ENCODE measurements around the gene CUX1.

The CUX1 gene

DNA sequence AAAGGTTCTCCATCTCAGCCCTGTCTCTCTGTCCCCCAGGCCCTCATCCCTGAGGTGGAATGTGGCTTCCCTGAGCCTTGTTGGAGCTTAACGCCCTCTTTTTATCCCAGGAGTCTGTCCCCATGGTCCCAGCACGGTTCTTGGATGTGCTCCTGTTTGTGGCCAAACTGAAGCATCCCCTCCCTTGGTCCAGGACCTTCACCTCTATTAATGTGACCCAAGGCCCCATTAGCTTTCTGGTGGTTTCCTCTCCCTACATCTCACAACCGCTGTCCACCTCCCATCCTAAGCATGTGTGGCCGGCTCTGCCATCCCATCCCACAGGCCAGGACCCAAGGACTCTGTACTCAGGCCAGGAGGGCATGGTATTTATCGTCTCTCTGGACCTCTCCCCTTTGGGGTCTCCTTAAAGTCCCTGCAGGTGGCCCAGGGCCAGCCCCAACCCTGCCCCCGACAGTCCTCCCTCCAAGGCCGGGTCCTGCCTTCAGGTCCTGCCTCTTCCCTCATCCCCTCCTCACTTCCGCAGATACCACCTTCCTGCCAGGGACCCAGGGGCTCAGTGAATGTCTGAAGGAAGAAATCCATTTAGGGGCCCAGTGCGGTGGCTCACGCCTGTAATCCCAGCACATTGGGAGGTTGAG is 453.9 kb downstream of the CUX1 start:
- DNase-seq (ENCODE audit: low spot score): no peak

DNA sequence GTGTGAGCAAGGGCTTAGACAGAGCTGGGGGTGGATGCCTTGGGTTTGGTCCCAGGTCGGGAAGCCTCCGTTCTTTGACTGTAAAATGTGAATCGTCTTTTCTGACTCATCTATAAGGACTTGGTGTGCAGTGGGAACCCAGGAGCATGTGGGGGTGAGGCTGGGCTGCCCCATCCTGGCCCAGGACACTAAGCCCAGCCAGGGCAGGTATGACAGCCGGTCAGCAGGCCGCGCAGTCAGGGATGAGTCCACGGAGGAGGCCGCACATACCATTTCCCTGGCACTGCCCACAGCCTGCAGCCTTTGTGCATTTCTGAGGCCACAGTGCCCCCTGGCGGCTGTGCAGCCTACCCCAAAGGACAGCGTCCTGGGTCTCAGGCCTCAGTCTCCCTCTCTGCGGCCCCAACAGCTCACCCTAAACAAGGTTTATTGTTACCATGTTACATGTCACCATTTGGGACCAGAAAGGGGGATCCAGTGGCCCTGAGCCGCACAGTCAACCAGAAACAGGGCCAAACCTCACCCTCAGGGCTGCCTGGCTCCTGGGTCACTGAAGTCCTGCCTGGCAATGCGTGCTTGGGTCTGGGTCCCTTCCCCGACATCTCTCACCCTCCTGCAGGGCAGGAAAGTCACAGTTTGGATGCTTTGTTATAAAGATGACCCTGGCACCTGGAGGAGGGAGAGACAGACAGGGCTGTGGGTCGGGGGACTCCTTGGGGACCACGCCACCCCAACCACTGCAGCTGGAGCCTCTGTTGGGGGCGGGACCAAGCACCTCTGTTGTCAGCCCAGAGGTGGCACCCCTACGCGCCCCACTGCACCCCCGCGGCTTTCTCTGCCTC is 454.9 kb downstream of the CUX1 start:
- DNase-seq (ENCODE audit: low spot score): peak; percentile 94

DNA sequence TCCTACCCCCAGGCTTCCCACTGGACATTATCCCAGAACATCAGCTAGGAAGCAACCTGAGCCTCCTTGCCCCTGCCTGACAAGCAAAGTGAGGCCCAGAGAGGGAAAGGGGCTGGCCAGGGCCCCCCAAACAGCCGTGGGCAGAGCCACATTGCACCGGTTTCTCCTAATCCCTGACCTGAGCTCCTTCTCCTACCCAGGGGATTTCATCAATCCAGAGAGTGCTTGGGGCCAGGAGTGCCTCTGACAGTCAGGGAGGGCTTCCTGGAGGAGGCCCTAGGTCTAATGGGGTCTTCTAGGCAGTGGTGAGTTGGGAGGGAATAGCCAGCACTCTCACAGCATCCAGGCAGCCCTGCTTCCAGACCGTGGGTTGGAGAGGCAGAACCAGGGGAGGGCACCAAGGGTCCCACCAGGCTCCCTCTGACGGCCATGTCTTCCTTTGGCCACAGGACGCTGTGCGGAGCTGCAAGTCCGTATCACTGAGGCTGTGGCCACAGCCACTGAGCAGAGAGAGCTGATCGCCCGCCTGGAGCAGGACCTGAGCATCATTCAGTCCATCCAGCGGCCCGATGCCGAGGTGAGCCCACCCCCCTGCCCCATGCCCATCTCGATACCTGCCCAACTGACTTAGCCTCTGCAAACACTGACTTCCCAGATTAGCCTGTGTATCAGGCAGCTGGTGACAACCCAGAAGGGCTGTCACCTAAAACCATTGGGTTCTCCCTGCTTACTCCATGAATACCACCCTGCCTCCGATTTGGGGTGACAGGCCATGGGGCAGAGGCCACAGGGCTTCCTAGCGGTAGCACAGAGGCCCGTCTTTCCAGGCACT is 455.7 kb downstream of the CUX1 start:
- DNase-seq (ENCODE audit: low spot score): no peak

DNA sequence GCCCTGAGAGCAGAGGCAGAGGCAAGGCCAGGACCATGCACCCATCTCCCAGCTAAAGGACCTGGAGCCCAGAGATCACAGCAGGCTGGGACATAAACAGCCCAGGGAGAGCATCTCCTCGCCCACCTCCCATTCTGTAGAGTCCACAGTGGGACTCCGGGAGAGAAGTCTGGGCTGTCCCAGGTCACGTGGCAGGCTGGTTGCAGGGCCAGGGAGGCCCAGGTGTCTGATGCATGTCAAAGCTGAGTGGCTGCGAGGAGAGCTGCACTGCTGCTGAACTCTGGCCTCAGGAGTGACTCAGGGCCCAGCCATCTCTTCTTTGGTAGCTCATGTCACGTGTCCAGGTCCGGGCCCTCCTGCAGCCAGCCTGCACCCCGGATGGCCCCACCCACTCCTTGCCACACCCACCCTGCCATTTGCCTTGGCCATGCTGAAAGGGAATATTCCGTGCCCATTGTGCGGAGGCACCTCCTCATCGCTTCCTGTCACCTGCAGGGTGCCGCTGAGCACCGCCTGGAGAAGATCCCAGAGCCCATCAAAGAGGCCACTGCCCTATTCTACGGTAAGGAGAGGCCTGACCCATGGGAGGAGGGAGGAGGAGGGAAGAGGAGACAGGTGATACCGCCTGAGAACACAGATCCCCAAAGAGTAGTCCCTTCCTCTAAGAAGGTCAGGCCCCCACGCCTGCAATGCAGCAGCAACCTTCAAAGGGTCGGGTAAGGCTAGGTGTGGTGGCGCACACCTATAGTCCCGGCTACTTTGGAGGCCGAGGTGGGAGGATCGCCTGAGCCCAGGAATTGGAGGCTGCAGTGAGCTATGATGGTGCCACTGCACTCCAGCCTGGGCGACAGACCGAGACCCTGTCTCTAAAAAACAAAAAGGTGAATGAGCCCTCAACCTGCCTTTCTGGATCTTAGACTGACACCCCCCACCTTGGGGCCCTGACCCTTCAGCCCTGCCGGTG is 456.6 kb downstream of the CUX1 start:
- DNase-seq (ENCODE audit: low spot score): peak; percentile 52

DNA sequence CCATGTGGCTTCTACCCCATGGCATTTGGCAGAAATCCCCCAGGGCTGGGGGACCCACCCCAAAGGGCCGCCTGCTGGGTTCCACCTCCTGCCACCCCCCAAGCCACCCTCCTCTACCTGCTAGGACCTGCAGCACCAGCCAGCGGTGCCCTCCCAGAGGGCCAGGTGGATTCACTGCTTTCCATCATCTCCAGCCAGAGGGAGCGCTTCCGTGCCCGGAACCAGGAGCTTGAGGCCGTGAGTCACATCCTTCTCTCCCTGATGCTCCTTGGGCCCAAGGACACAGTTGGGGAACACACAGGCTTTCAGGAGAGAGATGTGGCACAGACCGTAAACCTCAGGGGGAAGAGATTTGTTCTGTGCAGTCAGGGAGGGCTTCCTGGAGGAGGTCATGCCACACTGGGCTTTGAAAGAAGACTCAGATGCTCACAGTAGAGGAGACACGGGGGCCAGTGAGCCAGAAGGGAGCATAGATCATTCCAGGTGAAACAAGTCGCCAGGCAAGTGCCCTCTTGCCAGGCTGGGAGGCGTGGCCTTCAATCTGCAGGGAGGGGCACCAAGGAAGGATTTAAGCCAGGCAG is 457.8 kb downstream of the CUX1 start:
- no peak for DNase-seq (ENCODE audit: low spot score)

DNA sequence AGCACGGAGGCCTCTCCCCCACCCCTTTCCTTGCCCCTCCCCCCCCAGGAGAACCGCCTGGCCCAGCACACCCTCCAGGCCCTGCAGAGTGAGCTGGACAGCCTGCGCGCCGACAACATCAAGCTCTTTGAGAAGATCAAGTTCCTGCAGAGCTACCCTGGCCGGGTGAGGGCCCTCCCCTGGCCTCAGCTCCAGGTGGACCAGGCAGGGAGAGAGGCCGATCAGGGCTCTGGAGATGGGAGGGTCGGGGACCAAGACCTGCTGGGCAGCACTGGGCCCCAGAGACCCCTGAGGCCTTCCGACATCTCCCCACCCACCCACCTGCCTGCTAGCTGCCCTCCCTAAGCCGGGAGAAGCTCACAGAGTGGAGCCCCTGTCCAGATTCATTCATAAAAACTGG is 460.5 kb downstream of the CUX1 start:
- no peak for DNase-seq (ENCODE audit: low spot score)

DNA sequence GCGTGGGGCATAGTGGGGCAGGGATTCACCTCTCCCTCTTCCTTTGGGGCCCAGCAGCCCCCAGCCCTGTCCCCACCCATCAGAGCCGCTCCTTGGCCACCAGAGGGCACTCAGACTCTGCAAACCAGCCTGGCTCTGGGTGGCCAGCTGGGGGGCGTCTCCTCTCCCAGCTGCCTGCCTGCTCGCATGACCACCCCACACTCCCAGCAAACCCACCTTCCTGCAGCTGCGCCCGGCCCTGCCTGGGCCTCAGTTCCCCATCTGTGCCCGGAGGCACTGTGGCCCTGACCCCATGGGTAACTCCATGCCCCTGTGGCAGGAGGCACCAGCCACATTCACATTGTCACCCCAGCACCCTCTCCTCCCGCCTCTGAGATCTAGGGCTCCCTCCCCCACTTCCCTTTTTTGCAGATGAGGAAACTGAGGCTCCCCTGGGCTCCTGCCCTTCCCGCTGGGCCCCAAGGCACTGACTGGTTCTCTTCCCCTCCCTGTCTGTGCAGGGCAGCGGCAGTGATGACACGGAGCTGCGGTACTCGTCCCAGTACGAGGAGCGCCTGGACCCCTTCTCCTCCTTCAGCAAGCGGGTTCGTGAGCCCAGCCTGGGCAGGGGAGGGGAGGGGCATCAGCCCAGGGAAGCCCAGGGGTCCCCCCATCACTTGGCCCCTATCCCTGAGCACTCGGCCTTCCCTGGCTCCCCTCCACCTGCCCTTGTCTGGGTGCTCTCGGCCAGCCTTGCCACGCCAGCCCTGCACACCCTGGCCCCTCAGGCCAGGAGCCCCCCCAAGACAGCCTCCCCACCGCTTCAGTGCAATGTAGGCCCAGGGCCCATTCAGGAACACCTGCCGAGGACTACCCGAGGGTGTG is 462.3 kb downstream of the CUX1 start:
- DNase-seq (ENCODE audit: low spot score): peak; percentile 74

DNA sequence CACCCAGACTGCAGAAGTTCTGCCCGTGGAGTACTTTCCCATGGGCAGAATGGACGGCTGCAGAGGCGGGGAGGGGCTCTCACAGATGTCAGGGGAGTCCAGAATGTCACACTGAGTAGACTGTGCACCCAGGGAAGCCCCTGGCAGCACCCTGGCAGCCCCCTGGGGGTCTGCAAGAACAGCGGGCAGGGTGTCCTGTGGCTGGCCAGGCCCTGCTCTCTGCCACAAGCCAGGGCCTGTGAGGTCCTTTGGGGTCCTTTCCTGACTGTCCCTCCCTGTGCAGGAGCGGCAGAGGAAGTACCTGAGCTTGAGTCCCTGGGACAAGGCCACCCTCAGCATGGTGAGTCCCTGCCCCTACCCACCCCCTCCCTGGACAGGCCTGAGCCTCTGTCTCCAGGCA is 463.1 kb downstream of the CUX1 start:
- DNase-seq (ENCODE audit: low spot score): no peak

DNA sequence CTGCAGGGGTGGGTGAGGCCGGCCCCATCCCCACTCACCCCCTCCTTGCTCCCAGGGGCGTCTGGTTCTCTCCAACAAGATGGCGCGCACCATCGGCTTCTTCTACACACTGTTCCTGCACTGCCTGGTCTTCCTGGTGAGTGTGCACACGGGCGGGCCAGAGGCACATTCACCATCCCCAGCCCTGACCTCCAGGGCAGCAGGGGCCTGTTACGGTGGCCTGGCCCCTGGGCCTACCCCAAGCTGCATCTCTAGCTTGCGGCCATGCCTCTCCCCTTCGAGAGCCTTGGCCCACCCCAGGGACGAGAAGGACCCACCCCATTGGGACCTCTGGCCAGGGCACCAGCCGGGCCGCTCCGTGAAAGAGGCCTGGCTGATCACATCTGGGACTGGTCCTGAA is 464.4 kb downstream of the CUX1 start:
- no peak for DNase-seq (ENCODE audit: low spot score)

DNA sequence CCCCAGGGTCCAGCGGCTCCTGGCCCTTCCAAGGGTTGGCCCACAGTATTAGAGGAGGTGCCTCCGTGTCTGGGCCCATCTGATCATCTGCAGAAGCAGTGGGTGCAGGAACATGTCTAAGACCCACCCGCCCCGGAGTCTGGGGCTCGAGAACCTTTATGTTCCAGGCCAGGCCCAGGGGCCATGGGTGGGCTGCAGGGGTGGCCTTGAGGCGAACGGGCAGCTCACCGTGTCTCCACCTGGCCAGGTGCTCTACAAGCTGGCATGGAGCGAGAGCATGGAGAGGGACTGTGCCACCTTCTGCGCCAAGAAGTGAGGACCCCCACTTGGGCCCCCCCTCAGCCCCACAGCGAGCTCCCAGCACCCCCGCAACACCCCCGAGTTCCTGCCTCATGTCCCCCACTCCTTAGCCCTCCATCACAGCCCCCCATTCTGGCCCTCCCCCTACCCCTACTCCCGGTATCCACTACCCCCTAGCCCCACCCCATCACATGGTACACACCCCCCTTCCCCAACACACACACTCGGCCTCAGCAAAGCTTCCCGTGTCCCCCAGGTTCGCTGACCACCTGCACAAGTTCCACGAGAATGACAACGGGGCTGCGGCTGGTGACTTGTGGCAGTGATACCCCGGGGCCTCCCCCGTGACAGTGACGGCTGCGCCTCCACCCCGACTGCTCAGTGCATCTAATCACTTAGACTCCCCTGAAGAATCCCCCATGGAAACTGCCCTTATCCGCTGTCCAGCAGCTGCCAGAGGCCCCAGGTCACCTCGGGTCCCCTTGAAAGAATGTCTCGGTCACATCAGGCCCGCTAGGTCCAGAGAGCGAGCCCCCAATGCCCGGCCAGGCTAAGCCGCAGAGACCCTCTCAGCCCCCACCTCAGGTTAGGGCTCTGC is 465.3 kb downstream of the CUX1 start:
- no peak for DNase-seq (ENCODE audit: low spot score)

DNA sequence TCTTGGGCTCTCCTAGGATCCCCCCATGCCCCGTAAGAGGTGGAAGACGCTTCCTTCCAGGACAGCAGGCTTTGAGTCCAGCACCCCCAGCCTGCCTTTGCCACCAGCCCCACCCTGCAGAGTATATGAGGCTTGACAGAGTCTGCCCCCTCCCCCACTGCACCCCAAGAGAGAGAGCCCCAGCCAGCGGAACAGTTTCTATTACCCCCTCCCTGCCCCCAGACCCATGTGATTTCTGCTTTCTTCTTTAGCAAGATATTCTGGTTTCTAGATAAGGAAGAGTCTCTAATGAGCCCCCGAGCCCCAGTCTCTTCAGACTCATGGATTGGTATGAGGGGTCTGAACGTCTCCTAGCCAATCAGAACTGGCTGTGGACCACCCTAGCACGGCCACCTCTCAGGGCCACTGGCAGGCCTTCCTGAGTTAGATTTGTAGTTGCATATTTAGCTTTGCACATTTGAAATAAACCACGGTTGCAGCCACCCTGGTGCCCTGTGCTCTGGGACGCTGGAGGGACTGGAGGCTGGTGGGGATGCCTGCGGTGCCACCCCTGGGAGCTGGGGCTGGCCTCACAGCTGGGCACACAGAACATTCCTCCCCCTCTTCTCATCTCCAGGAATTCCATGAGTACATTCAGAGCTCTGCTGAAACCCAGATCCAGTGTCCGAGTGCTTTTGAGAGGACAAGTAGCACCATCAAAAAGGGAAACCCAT is 466.2 kb downstream of the CUX1 start:
- DNase-seq (ENCODE audit: low spot score): no peak

DNA sequence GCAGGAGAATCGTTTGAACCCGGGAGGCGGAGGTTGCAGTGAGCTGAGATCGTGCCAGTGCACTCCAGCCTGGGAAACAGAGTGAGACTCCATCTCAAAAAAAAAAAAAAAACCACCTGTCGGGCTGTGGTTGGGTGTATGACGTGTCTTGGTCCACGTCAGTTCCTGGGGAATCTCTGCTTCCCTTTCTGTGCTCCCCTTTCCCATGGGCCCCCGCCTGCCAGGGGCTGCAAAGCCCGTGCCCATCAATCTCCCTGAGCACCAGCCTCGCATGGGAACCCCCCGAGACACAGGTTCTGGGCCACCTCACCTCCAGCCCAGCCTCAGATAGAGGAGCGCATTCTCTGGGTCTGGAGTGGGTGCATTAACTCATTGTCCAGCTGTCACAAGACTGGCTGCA is 467.0 kb downstream of the CUX1 start:
- no peak for DNase-seq (ENCODE audit: low spot score)

DNA sequence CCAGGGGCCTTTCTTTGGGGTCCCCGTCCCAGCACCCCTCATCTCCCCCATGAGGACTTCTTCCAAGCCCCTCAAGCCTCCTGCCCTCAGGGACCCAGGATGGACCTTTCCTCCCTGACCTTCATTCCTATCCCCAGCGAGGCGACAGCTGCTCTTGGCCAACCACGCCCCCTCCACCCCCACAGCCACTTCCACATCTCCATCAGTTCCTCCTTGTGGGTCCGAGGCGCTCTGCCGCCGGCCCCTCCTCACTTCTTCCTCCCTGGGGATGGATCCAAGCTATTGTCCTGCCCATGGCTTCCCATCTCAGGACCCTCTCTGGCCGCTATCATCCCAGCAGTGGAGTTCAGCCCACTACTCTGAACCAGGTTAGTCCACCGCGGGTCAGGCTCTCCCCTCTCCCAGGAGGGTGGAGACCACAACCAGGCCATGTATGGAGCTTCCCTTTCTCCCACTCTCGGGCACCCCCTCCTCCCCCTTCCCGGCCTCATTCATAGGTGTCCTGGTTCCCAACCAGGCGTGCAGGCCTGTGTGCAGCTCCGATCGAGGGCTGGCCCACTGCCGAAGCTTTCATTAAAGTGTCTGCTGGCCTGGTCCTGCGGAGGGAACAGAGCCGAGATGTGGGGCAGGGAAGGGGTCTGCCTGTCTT is 467.6 kb downstream of the CUX1 start:
- DNase-seq (ENCODE audit: low spot score): no peak

DNA sequence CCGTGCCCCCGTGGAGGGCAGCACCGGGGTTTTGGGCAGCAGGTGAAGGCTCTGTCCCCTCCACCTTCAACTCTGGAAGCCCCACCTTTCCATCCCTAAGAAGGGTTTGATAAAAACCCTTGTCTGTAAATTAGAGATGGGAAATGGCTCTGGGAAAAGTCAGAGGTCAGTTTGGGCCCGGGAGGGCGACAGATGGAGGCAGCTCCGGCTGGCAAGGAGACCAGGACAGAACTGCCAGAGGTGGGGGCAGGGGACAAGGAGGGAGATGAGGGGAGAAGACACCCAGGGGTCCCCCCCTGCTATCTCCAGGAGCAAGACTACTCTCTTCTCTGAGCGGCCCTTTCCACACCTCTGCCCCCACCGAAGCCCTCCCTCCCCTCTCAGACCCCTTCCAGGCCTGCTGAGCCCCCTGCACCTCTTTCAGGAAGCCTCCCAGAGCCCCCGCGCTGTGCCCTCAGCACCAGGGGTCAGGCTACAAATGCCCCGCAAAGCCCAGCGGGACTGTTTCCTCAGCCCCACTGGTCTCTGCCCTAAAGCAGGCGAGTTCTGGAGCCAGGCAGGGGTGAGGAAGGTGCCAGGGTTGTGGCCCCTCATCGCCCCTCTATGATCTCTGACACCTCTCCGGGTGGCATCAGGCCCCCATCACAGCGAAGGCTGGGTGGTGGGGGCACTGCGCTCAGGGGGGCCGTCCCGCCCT is 468.3 kb downstream of the CUX1 start:
- DNase-seq (ENCODE audit: low spot score): no peak

DNA sequence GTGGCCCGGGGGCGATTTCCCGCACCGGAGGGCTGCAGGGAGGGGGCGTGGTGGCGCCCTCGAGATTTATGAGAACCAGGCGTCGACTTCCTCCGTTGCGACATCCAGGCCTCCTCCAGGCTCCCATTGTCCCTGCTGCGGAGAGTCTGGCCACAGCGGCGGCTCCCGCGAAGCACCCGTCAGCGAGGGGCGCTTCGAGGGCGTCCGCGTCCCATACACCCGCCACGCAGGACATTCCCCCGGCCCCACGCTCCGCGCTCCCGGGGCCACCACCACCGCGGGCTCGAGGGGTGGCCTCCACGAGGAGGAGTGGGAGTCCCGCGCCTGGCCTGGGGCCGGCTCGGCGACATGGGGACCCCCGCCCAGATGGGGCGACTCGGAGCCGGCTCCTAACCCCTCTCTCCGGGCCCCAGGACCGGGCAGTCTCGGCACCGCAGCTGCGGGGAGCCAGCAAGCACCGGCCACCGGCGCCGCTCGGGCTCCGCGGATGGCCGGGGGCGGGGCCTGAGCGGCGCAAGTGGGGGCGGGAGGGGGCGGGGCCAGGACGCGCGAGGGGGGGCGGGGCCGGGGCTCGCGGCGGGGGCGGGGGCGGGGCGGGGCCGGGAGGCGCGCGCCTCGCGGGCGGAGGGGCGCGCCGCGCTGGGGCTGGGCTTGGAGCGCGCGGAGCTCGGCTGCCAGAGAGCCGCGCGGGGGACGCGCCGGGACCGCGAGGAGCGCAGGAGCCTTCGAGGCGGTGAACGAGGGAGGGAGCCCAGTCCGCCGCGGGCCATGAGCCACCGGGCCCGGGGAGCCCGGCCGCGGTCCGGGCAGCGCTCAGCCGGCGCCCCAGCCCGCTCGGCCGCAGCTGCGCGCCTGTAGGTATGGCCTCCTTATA is 469.0 kb downstream of the CUX1 start, which contains the start of gene SH2B2:
TSS of gene SH2B2 (plus strand) at position 632 of the 874 bp plus-strand sequence. CDS start 13,683 bp downstream, outside the sequence.
- peak; percentile 87 for DNase-seq (ENCODE audit: low spot score)
